A673 (cell line): Measurements from ENCODE around the gene DNAH2. TPM values are rescaled to one million over a fixed set of nuclear protein-coding genes. Genes with fewer than 3 reads are reported as not detected.

Experiments used
- Bru-seq: library from RNA; stranded (reverse); fragments of 400-500 nt; gene quantifications from one replicate; lab custom pipeline; 2021; lab: Mats Ljungman, UMichigan
- BruChase-seq, 2 experiments: library from RNA; stranded (reverse); fragments of 400-500 nt; gene quantifications; one replicate each; lab custom pipeline; 2021; lab: Mats Ljungman, UMichigan
- BruUV-seq: library from RNA; stranded (reverse); fragments of 400-500 nt; replicated peaks from 2 replicates; lab custom pipeline; 2021; lab: Mats Ljungman, UMichigan
- CTCF ChIA-PET: fragments of 300-600 bp; sonication (Branson Sonifier 250); formaldehyde crosslinking; loops from one replicate; lab custom pipeline; 2022; ENCODE audit warnings: antibody characterized with exemption; lab: Charles Lee
- POLR2A ChIA-PET: fragments of 300-600 bp; sonication (Branson Sonifier 250); formaldehyde crosslinking; loops from one replicate; lab custom pipeline; 2022; ENCODE audit warnings: antibody characterized with exemption; ENCODE audit not compliant: low non-redundant PET; lab: Charles Lee
- DNase-seq: peaks from one replicate; pipeline ENCODE4 v3.0.0-alpha.2; 2015; ENCODE audit warnings: low spot score
- H3K27ac ChIP-seq: fragments of 200-600 bp; sonication (generic); 2 replicates; pipeline ENCODE4 v1.5.1; 2016; ENCODE audit warnings: mixed run types, low read depth, mild to moderate bottlenecking, mixed read lengths, antibody characterized with exemption, low read length; ENCODE audit not compliant: poor library complexity, severe bottlenecking
- H3K27me3 ChIP-seq: fragments of 200-600 bp; sonication (generic); replicated peaks from 2 replicates; pipeline ENCODE4 v1.6.1; 2017; ENCODE audit warnings: mixed run types, low read depth, mild to moderate bottlenecking, mixed read lengths, antibody characterized with exemption, low read length; ENCODE audit not compliant: insufficient read depth, poor library complexity
- H3K36me3 ChIP-seq: fragments of 200-600 bp; sonication (generic); 2 replicates; pipeline ENCODE4 v1.6.1; 2016; ENCODE audit warnings: mixed run types, mild to moderate bottlenecking, mixed read lengths, antibody characterized with exemption, low read length; ENCODE audit not compliant: insufficient read depth, poor library complexity, severe bottlenecking
- H3K4me1 ChIP-seq: fragments of 200-600 bp; sonication (generic); 2 replicates; pipeline ENCODE4 v1.6.1; 2017; ENCODE audit warnings: mixed run types, mild to moderate bottlenecking, mixed read lengths, antibody characterized with exemption, low read length; ENCODE audit not compliant: insufficient read depth, poor library complexity, severe bottlenecking
- H3K4me3 ChIP-seq: fragments of 200-600 bp; sonication (generic); 2 replicates; pipeline ENCODE4 v1.5.1; 2016; ENCODE audit warnings: low read depth, mixed run types, mild to moderate bottlenecking, mixed read lengths, low read length; ENCODE audit not compliant: poor library complexity, severe bottlenecking
- H3K9me3 ChIP-seq: fragments of 200-600 bp; sonication (generic); 2 replicates; pipeline ENCODE4 v1.6.1; 2016; ENCODE audit warnings: mixed run types, low read depth, mild to moderate bottlenecking, mixed read lengths, antibody characterized with exemption, low read length; ENCODE audit not compliant: poor library complexity, severe bottlenecking
- CTCF ChIP-seq: fragments of 300-800, 200-600 bp; sonication (generic); conservative IDR thresholded peaks from 2 replicates; pipeline ENCODE4 v1.5.1; 2017; ENCODE audit warnings: low read depth, mild to moderate bottlenecking, antibody characterized with exemption, low read length, moderate library complexity, mixed read lengths
- EZH2 ChIP-seq: fragments of 200-600 bp; sonication (generic); IDR thresholded peaks from 2 replicates; pipeline ENCODE4 v1.6.1; 2017; ENCODE audit warnings: borderline replicate concordance, low read depth, mild to moderate bottlenecking, mixed read lengths, antibody characterized with exemption, low read length; ENCODE audit not compliant: poor library complexity, severe bottlenecking
- intact Hi-C: fragments of 100-400 bp; cut with micrococcal nuclease; formaldehyde crosslinking; loops from one replicate; pipeline ENCODE4 v1.10.0; 2022; ENCODE audit not compliant: unreplicated experiment
- long read RNA-seq: library from polyadenylated mRNA; stranded (forward); transcript quantifications from one replicate; pipeline ENCODE4 v2.0.0, GENCODE V29; 2022
- total RNA-seq: library from RNA; stranded (reverse); gene quantifications from 2 replicates; pipeline ENCODE4 v1.2.3, GENCODE V29; 2021

DNAH2 gene
- total RNA-seq (0.15 and 0.24 TPM in 2 replicates), Bru-seq, nascent RNA (percentile 7 among the genes with signal in this experiment), BruChase-seq, experiment 1, labeled RNA remaining after a 2-hour chase (percentile 10 among the genes with signal in this experiment), BruChase-seq, experiment 2, labeled RNA remaining after a 6-hour chase (percentile 16 among the genes with signal in this experiment)
- long read RNA-seq, result 0 reads

GRCh38 chr17:7716901-7717755 is at the start of gene DNAH2:
Gene DNAH2 (plus strand): TSS chr17:7717744. CDS start chr17:7719735, 1,991 bp downstream.
- ChIA-PET POLR2A (interaction anchor here (0.7 kb wide), 1 partner anchor 11 kb away, joined by 3 read pairs; no protein-coding TSS in a partner anchor), CTCF (interaction anchor here (0.6 to 1.4 kb wide), 8 partner anchors 11 to 436 kb away, joined by 3 to 4 read pairs (median 4); partner anchors contain the start of genes EFNB3 and SLC2A4)
- intact Hi-C loops, result loop anchor here (1.0 kb wide), 1 partner anchor 13 kb away; no protein-coding TSS in a partner anchor

GRCh38 chr17:7668482-7668881 is 49.1 kb upstream of the DNAH2 start:
- no peak for TF ChIP-seq CTCF
- H3K36me3 ChIP-seq, result peaks cover 51% of the 10 kb centered on the region
- no peak overlapping the region for H3K27ac ChIP-seq
- H3K27me3 ChIP-seq, result no peaks in the 10 kb centered on the region
- BruUV-seq, result no TSS peak
- H3K9me3 ChIP-seq, result peaks cover 2% of the 10 kb centered on the region
- CTCF ChIA-PET, result interaction anchor here (0.7 kb wide), 1 partner anchor 252 kb away, joined by 3 read pairs; no protein-coding TSS in a partner anchor
- intact Hi-C loops, result no loop called here
- no peak for DNase-seq
- no peaks in the 10 kb centered on the region for H3K4me1 ChIP-seq
- POLR2A ChIA-PET, result no interaction called here
- no peak overlapping the region for H3K4me3 ChIP-seq

More at GRCh38 chr17:7716901-7717755, at the start of gene DNAH2:
- no peak within 1 kb of the TSS for H3K27ac ChIP-seq
- no peaks in the 10 kb centered on the region for H3K27me3 ChIP-seq
- BruUV-seq, result no TSS peak
- peak; percentile 97 for DNase-seq
- peak; percentile 57 for TF ChIP-seq CTCF
- TF ChIP-seq EZH2, result no peak
- no peaks in the 10 kb centered on the region for H3K9me3 ChIP-seq
- peak within 1 kb of the TSS; percentile 61 for H3K4me3 ChIP-seq
- H3K4me1 ChIP-seq, result peaks cover 18% of the 10 kb centered on the region
- H3K36me3 ChIP-seq, result no peaks in the 10 kb centered on the region

GRCh38 chr17:7673239-7673638 is 44.3 kb upstream of the DNAH2 start:
- H3K4me3 ChIP-seq, result no peak overlapping the region
- CTCF ChIA-PET, result interaction anchor here (0.8 kb wide), 1 partner anchor 22 kb away, joined by 4 read pairs; the partner anchor contains the start of gene ATP1B2
- H3K4me1 ChIP-seq, result no peaks in the 10 kb centered on the region
- DNase-seq, result peak; percentile 44
- no peak overlapping the region for H3K27ac ChIP-seq
- TF ChIP-seq EZH2 (no peak), CTCF (peak; percentile 63)
- POLR2A ChIA-PET, result no interaction called here
- BruUV-seq, result no TSS peak
- no peaks in the 10 kb centered on the region for H3K27me3 ChIP-seq
- H3K36me3 ChIP-seq, result peaks cover 67% of the 10 kb centered on the region
- intact Hi-C loops, result no loop called here
- peaks cover 5% of the 10 kb centered on the region for H3K9me3 ChIP-seq
